ENCODE measurements around the gene EPM2A.

The EPM2A gene

GRCh38 chr6:145670311-145670710 is 65.0 kb downstream of the EPM2A start:
- no peak for DNase-seq (ENCODE audit: low read depth)

- no peak for DNase-seq (ENCODE audit: low read depth)
Observed at GRCh38 chr6:145669627-145670034, 65.7 kb downstream of the EPM2A start.

GRCh38 chr6:145668844-145669243 is 66.5 kb downstream of the EPM2A start:
- no peak for DNase-seq (ENCODE audit: low read depth)

DNA sequence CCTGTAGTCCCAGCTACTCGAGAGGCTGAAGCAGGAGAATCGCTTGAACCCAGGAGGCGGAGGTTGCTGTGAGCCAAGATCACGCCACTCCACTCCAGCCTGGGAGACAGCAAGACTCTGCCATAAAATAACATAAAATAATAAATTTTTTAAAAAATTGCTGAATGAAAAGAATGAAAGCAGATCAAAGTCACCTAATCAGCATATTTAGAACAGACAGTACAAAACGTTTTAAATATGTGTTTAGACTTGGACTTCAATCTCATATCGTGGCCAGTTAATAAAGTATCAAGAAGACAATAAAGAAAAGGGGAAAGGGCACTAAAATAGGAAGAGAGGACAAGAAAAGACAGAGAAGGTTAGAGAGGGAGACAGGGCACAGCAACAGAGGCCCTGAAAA is 74.6 kb downstream of the EPM2A start:
- DNase-seq (ENCODE audit: low read depth), result no peak

GRCh38 chr6:145656128-145656527 is 79.2 kb downstream of the EPM2A start:
- DNase-seq (ENCODE audit: low read depth), result no peak

GRCh38 chr6:145652572-145652971 is 82.7 kb downstream of the EPM2A start:
- DNase-seq (ENCODE audit: low read depth), result no peak

GRCh38 chr6:145651988-145652387 is 83.3 kb downstream of the EPM2A start:
- no peak for DNase-seq (ENCODE audit: low read depth)

DNA sequence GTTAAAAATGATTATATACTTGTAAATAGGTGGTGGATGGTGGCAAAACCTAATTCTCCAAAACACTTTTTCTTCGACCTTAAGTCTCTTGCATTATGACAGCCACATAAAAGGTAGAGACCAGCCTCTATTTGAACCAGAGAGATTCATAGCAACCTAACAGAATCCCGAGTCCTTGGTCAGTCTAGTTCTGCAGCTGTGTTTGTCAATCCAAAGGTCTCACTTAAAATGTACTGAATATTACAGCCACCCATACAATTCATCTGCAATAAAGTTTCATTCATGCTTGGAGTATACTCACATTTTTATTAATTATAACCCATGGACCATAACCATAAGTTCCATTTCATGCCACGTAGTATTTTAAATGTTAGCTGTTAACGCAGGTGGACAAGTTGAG is 87.2 kb downstream of the EPM2A start:
- no peak for DNase-seq (ENCODE audit: low read depth)

- DNase-seq (ENCODE audit: low read depth), result no peak
Observed at GRCh38 chr6:145647602-145648001, 87.7 kb downstream of the EPM2A start.

GRCh38 chr6:145643760-145644159 is 91.6 kb downstream of the EPM2A start:
- DNase-seq (ENCODE audit: low read depth), result no peak

DNA sequence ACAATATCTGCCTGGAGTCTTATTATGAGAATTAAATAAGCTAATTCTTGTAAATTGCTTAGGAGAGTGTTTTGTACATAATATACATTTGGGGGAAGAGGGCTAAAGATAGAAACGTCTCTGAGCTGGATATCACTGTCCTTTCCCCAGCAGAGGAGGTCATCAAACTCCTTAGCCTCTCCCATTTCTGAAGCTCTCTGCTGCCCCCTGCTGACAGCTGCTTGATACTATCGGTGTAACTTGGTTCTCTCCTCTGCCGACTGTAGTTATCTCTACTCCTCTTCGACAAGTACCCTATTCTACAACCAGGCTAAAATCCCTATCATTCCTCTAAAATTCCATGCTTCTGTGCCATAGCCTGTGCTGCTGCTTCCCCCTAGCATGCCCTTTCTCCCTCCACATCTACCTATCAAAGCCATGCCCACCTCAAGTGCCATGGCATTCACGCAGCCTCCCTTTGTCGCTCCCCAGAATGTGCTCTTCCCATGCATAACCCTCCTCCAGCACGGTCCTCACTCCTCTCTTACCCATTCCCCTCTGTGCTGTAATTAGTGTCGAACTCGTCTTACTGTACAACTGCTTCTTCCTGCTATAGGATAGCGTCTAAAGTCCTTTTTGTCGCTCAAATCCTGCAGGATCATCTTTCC is 101.2 kb downstream of the EPM2A start:
- DNase-seq (ENCODE audit: low read depth), result peak; percentile 81

- DNase-seq (ENCODE audit: low read depth), result no peak
Observed at GRCh38 chr6:145632971-145633370, 102.3 kb downstream of the EPM2A start.

DNA sequence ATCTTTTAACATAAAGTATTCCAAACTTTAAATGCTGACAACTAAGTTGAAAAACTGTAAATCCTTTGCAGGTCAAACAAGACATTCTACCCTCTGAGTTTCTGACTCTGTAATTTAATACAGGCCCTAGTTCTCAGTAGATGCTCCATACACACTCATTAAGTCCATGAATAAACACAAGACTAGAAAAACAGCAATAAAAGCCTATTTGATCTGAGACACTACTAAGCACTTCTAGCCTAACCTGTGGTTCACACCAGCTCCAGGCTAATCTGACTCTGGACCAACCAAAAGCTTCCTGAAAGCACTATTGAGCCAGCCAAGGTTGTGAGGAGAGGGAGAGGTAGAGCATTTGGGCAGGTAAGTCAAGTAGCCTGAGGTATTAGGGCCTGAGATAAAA is 103.9 kb downstream of the EPM2A start:
- DNase-seq (ENCODE audit: low read depth), result no peak

DNA sequence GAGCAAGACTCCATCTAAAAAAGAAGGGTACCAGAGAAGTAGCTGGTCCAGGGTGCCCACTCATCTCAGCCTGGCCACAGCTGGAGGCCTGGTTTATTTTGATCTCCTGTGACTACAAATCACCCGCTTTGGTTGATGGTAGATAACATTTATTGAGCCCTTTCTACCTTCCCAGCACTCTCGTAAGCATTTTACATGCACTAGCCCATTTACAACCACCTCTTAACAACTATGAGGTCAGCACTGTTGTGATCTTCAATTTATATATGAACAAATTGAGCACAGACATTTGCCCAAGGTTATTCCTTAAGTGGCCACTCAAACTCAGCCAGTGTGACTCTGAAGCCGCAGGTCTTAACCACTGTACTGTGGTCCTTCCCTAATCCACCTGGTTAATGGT is 104.7 kb downstream of the EPM2A start:
- DNase-seq (ENCODE audit: low read depth), result no peak

DNA sequence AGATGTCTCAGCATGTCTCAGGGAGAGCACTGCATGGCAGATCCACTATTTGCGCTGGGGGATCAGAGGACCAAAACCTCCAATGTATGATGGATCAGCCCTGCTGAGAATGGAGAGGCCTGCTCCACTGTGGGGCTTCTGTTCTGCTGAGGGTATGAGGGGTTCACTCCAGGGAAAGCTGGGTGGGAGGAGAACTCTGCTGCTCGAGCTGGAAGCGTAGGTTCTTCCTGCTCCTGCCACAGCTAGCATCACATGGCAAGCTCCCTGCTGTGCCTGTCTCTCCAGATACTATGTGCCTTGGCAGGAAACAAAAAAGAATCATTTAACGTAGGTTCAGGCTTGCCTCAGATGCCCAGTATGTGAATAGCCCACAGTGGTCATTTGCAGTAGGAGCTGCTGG is 105.8 kb downstream of the EPM2A start:
- DNase-seq (ENCODE audit: low read depth), result no peak

- no peak for DNase-seq (ENCODE audit: low read depth)
Observed at GRCh38 chr6:145627451-145627850, 107.9 kb downstream of the EPM2A start.

- no peak for DNase-seq (ENCODE audit: low read depth)
Observed at GRCh38 chr6:145626857-145627256, 108.5 kb downstream of the EPM2A start.

GRCh38 chr6:145623231-145623630 is 112.1 kb downstream of the EPM2A start:
- DNase-seq (ENCODE audit: low read depth), result no peak

GRCh38 chr6:145621776-145622175 is 113.5 kb downstream of the EPM2A start:
- DNase-seq (ENCODE audit: low read depth), result no peak

DNA sequence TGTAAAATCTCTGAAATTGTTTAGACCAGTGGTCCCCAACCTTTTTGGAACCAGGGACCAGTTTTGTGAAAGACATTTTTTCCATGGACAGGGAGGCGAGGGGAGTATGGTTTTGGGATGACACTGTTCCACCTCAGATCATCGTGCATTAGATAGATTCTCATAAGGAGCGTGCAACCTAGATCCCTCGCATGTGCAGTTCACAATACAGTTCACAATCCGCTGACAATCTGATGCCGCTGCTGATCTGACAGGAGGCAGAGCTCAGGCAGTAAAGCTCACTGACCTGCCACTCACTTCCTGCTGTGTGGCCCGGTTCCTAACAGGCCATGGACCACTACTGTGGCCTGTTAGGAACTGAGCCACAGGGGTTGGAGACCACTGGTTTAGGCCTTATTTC is 115.2 kb downstream of the EPM2A start:
- DNase-seq (ENCODE audit: low read depth), result no peak

DNA sequence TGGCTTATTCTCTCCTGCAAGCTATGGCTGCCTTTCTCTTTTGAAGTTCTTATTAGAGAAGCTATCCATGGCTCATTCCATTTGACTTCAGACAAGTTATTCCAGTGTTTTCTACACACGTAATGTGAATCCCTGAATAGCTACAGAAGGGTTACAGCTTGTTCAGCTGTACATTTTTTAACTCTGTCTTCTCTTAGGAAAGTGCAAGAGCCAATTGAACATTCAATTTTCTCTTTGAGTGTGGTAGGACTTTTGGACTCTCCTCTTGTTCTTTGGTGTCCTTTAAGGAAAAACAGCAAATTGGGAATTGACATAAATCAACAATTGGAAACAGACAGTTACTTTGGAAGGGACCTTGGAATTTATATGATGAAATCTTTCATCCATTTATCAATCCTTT is 125.8 kb downstream of the EPM2A start:
- DNase-seq (ENCODE audit: low read depth), result no peak

- no peak for DNase-seq (ENCODE audit: low read depth)
Observed at GRCh38 chr6:145608850-145609249, 126.5 kb downstream of the EPM2A start.

- DNase-seq (ENCODE audit: low read depth), result no peak
Observed at GRCh38 chr6:145603991-145604390, 131.3 kb downstream of the EPM2A start.

DNA sequence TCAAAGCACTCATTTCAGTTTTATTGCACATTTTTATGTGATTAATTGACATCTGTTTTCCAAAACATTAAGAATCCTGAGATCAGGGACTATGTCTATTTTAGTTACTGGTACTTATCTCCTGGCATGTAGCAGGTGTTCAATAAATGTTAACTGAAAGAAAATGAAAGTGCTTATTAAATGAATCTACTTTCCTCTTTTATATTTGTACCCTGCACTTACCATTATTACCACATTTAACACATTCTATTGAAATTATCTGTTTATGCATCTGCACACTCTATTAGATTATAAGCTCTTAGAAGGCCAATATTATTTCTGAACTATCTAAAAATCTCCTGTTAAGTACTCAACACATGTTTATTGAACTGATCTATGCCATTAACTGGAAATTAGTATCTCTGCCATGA is 131.9 kb downstream of the EPM2A start:
- no peak for DNase-seq (ENCODE audit: low read depth)

All from activated T-cell treated with anti-CD3 and anti-CD28 coated beads for 1 hour (primary cell).